ENCODE results near the gene IYD.
"Not testable (repeated sequence)": the region's sequence is repeated elsewhere in the genome, so short reads cannot be mapped to it uniquely, and the experiment has no call there.

Gene IYD

GRCh38 chr6:150439373-150439772 lies 70.6 kb downstream of the IYD start:
- no peak for DNase-seq
- Histone ChIP-seq H3K27me3 (ENCODE audit: insufficient read depth, low read depth, severe bottlenecking) (no peaks in the 10 kb centered on the region), H3K9me3 (ENCODE audit: severe bottlenecking) (no peaks in the 10 kb centered on the region), H3K36me3 (no peaks in the 10 kb centered on the region), H3K4me3 (ENCODE audit: low read depth, low read length) (no peak overlapping the region), H3K27ac (no peak overlapping the region)
- no peak for TF ChIP-seq CTCF (IDR thresholded peaks at IDR 0.05; ENCODE audit: low read depth, low read length)

GRCh38 chr6:150443621-150444020 lies 74.8 kb downstream of the IYD start:
- Histone ChIP-seq H3K4me3 (ENCODE audit: low read depth, low read length) (no peak overlapping the region), H3K9me3 (ENCODE audit: severe bottlenecking) (no peaks in the 10 kb centered on the region), H3K27ac (no peak overlapping the region), H3K36me3 (no peaks in the 10 kb centered on the region), H3K27me3 (ENCODE audit: insufficient read depth, low read depth, severe bottlenecking) (no peaks in the 10 kb centered on the region)
- no peak for DNase-seq
- no peak for TF ChIP-seq CTCF (IDR thresholded peaks at IDR 0.05; ENCODE audit: low read depth, low read length)

GRCh38 chr6:150444308-150444707 lies 75.5 kb downstream of the IYD start:
- H3K27me3 ChIP-seq (ENCODE audit: insufficient read depth, low read depth, severe bottlenecking) = no peaks in the 10 kb centered on the region
- no peak for TF ChIP-seq CTCF (IDR thresholded peaks at IDR 0.05; ENCODE audit: low read depth, low read length)
- no peak overlapping the region for H3K27ac ChIP-seq
- H3K36me3 ChIP-seq = no peaks in the 10 kb centered on the region
- H3K4me3 ChIP-seq (ENCODE audit: low read depth, low read length) = no peak overlapping the region
- DNase-seq = no peak
- H3K9me3 ChIP-seq (ENCODE audit: severe bottlenecking) = no peaks in the 10 kb centered on the region

- Histone ChIP-seq H3K27ac (no peak overlapping the region), H3K27me3 (ENCODE audit: insufficient read depth, low read depth, severe bottlenecking) (no peaks in the 10 kb centered on the region), H3K9me3 (ENCODE audit: severe bottlenecking) (no peaks in the 10 kb centered on the region), H3K4me3 (ENCODE audit: low read depth, low read length) (no peak overlapping the region), H3K36me3 (no peaks in the 10 kb centered on the region)
- TF ChIP-seq CTCF (IDR thresholded peaks at IDR 0.05; ENCODE audit: low read depth, low read length) = no peak
- DNase-seq = no peak
Measured at GRCh38 chr6:150445486-150445885, 76.7 kb downstream of the IYD start.

- Histone ChIP-seq H3K36me3 (no peaks in the 10 kb centered on the region), H3K27ac (no peak overlapping the region), H3K27me3 (ENCODE audit: insufficient read depth, low read depth, severe bottlenecking) (no peaks in the 10 kb centered on the region), H3K4me3 (ENCODE audit: low read depth, low read length) (no peak overlapping the region), H3K9me3 (ENCODE audit: severe bottlenecking) (no peaks in the 10 kb centered on the region)
- no peak for DNase-seq
- TF ChIP-seq CTCF (IDR thresholded peaks at IDR 0.05; ENCODE audit: low read depth, low read length) = no peak
Measured at GRCh38 chr6:150448221-150448620, 79.4 kb downstream of the IYD start.

GRCh38 chr6:150449055-150449454 lies 80.2 kb downstream of the IYD start:
- H3K27ac ChIP-seq; DNase-seq; H3K4me3 ChIP-seq (ENCODE audit: low read depth, low read length); H3K9me3 ChIP-seq (ENCODE audit: severe bottlenecking); H3K27me3 ChIP-seq (ENCODE audit: insufficient read depth, low read depth, severe bottlenecking); H3K36me3 ChIP-seq: not testable (repeated sequence)

Measured in WERI-Rb-1 (cell line).